OCI-M2 (cell line): Measurements from ENCODE around the gene EFCAB6.

Source experiments
- DNase-seq: peaks from one replicate; lab custom pipeline; 2025; ENCODE audit not compliant: unreplicated experiment; lab: John Stamatoyannopoulos, UW

The EFCAB6 gene

DNA sequence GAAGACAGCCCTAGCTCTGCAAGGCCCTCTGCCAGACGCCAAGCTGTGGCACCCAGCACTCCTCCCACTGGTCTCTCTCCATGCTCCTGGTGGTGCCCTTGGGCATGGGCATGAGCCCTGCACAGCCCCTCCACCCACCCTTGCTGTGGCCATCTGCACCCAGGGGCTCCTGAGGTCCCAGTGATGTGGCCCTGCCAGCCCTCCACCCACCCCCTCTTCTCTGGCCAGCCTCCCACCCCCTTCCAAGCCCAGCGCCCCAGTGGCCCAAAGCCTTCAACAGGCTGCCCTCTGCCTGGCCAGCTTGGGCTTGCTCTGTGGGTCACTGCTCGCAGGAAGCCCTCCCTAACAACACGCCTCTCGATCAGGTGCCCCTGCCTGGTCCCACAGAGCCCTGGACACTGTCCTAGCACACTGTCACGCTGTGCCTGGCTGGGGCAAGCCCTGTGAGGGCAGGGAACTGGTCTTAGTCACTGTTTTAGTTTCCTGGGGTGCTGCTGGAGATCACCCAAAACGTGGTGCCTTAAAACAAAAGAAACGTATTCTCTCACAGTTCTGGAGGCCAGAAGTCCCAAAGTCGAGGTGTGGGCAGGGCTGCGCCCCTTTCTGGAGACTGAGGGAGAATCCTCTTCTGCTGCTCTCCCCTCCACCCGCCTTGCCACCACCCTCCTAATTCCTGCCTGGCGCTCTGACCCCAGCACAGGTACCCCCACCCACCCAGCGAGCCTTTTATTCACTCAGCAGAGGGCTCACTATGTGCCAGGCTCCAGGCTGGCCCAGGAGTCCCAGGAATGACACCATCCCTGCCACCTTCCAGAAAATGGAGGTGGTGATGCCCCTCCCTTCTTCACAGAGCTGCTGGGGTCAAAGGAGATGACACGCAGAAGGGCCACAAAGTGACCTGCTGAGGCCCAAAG, 35.5 kb upstream of the EFCAB6 start:
- DNase-seq, result no peak

DNA sequence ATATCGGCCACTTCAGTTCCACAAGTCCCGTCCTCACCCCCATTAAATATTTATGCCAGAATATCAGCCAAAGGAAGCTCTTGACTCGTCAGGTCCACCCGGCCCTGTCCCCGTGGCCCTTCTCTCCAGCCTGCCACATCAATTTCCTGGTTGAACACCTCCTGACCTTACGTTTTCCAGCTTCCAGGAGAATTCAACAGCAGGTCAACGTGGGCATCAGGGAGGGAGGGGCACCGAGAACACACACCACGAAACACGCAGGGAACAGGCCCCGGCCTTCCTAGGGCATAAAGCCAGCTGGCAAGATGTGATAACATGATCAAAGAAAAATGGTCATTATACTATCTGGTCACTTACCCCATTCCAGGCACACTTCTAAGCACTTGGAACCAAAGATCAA, 34.9 kb upstream of the EFCAB6 start:
- DNase-seq, result no peak

DNA sequence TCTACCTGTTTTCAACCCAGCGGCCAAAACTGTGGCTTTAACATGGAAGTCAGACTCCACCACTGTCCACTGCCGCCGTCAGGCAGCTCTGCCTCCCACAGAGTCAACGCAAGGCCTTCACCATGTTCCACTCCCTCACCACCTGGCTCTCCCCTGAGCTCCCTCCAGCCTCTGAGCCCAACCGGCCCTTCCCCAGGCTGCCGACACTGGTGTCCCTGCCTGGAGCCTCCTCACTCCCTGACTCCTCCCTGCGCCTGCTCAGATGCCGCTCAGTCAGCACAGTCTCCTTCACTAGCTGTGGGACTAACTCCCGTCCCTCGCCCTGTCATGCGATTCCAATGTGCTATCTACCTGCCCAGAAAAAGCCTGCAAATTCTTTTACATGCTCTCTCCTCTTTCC, 33.9 kb upstream of the EFCAB6 start:
- DNase-seq, result no peak

DNA sequence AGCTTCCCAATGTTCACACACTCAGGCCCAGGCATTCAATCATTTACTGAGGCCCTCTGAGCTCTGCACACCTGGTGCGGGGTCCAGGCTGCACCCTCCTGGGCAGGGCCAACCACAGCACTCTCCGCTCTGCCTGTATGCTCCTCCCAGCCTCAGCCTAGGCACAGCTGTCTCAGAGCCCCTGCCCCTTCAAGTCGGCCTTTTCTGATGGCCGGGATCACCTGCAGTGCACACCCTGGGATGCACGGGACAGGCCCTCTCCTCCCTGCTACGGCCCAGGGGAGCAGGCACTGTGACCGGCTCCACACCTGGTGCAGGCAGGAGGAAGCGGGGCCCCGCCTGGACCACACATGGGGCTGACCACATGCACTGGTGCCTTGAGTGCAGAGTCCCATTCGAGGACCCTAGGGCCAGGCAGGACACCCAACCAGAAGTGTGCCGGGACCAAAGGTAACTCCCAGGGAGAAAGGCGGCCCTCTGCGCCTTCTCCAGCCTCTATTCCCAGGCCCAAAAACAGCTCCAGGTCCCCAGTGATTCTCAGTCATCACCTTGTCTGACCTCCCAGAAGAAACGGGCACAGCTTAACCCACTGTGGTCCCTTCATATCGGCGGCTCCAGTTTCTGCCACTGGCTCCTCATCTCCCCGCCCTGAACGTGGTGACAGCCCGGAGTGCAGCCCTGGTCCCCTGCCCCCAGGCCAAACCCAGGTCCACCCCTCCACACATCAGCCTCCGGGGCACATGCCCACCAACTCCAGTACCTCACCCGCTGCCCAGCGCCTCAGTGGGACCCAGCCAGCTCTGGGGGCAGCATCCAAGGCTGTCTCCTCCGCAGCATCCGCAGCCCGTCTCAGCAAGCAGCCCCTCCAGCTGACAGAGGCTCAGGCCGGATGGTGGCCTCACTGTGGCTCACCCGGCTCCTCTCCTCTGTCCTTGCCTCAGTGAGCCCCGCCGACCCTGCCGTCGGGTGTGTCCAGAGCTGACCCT, 32.7 kb upstream of the EFCAB6 start:
- DNase-seq, result no peak

DNA sequence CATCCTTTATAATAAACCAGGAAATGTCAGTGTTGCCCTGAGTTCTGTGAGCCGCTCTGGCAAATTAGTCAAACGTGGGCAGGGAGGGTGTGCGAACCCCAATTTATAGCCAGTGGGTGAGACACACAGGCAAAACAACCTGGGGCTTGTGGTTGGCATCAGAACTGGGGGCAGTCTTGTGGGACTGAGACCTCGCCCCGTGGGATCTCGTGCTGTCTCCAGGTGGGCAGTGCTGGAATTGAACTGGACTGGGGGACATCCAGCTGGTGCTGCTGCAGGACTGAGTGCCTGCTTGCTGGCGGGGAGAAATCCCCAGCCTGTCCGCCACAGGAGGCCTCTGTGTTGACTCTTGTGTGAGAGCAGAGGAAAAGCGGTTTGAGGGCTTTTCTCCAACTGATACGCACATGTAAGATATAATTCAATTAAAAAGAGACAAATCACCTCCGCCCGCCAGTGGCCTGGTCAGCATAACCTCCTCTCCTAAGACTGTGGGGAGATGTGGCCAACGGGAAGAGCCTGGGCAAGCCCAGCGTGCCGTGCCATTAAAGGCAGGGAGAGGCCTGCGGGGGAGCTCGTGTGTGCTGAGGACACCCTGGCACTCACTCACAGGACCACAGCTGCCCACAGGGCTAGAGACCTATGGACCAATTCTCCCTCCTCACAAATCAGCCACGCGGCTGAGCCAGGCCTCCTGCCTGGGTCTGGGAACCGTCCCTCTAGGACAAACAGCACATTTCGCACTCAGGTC, 31.9 kb upstream of the EFCAB6 start:
- DNase-seq, result no peak

DNA sequence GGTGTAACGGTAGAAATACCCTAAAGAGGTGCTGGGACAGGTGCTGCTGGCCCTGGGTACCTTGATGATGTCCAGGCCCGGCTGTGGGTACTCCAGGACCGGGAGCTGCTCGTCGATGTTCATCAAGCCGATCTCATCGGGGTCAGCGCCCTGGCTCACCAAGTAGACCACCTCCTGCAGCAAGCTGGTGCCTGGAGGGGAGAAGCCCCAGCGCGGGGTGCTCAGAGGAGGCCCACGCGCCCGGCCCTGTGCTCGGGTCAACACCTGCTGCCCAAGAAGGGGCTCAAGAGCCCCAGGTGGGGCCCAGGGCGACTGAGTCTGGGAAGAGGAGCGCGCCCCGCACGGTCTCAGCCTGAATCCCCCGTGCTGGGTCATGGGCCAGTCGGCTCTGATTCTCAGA, 29.6 kb upstream of the EFCAB6 start:
- no peak for DNase-seq

DNA sequence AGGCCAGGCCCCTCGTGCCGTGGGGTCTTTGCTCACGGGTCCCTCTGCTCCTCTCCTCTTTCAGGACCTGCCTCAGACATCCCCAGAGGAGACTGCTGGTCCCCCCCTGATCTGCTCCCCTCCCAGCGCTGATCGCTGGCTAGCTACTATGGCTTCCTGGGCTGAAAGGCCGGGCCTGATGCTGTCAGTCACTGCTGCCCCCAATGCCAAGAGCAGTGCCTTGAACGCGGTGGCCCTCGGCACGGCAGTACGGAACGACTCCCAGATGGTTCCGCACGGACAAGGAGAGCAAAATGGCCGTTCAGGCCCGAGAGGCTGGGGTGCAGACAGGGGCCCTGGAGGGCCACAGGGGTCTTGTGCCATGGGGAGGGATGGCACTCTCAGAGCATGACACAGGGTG, 28.7 kb upstream of the EFCAB6 start:
- DNase-seq, result no peak

DNA sequence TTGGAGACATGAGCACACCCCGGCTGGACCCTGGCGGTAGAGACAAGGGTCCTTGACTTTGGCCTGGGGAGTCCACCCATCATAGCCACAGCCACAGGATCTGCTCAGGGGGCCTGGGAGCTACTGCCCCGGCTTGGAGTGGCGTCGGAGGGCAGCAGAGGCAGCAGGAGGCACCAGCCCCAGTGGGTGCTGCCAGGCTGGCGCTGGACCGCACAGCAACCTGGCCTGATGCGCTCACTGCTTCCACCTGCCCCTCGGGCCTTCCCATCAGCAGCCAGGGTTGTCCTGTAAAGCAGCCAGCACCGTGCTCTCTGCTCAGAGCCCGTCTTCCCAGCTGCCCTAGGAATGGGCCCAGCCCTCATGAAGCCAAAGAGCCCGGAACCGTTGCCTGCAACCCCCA, 28.3 kb upstream of the EFCAB6 start:
- DNase-seq, result no peak

DNA sequence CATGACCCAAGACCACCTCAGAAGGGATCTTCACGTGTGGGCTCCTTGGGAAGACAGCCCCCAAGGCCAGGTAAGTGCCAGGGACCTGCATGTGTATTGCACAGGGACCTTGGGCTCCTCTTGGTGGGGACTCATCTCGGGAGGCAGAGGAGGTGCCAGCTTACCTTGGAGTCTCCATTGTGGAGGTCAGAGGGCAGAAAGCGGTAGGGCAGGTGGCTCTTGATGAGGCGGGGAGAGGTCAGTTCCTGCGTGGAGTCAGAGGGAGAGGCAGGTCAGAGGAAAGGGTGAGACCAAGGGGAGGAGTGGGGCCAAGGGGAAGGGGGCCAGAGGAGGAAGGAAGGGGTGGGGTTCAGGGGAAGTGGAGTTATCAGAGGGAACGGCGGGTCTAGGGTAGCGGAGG, 27.7 kb upstream of the EFCAB6 start:
- DNase-seq, result no peak

DNA sequence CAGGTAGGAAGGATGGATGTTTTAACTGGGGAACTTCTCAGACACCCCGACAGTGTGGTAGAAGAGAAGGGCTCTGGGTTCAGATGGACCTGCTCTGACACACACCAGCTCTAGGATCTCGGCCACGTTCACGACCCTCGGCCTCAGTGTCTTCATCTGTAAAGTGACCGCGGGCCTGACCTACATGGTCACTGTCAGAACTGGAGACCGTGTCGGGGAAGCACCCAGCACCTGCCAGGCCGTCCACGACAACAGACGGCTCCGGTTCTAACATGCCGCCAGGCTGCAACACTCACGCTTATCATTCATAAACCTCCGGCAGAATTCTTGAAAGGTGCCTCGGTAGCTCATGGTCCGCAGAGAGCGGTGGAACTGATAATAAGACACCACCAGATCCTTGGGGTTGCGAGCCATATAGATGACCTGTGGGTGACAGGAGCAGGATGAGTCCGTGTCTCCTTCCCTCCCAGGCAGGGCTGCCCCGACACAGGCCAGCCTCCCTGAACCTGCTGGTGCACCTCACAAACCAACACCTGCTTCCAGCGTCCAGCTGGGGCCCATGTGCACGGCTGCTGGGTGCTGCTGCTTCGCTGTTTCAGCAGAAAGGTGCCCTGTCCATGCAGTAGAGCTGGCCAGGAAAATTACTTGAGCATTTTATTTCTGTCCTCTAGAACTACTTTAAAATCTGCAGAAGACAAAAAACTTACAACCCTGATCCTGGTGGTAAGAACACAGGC, 26.6 kb upstream of the EFCAB6 start:
- DNase-seq, result no peak

DNA sequence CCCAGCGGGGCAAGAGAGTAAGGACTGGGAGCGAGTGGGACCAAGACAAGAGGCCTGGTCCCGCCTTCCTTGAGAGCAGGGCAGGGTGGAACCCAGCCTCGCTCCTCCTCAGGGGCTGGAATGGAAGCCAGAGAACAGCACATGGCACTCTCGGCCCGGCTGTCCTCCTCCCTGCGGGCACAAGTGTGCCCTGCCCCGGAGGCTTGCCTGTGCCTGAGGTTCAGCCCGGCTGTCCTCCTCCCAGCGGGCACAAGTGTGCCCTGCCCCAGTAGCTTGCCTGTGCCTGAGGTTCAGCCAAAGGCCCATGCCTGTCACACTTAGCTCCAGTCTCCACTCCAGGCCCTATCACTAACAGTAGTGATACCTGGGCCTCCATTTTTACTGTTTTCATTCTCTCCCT, 26.1 kb upstream of the EFCAB6 start:
- no peak for DNase-seq

DNA sequence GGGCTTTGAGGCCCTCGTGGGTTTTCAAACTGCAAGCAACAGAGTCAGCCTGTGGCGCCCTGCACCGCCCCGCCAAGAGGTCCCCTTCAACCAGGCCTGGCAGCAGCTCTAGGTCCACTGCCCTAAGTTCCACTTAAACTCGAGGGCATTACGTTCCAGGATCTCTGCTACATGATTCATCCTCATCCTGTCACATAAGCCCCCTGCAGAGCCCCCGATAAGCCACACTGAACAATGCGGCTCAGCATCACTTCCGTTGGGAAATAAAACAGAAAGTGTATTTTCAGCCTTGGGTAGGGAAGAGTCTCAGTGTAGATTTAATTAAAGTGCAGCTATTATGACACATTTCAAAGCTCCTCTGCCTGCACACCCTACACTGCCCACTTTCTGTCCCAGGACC, 25.6 kb upstream of the EFCAB6 start:
- no peak for DNase-seq

DNA sequence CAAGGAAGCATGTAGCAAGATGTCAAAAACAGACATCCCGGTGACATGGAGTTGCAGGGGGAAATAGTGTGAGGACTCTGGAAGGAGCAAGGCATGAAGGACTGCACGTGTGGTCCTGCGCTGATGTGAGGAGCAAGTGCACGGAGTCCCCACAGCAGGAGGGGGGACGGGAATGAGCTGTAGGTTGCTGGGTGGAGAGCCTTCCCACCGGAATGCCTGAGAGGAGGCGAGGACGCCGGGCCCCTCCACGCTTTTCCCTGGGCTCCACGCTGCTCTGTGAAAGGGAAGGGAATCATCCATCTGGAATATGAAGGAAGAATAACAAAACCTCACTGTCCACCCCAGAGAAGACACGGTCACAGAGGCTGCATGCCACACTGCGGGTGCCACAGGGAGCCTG, 23.6 kb upstream of the EFCAB6 start:
- no peak for DNase-seq

DNA sequence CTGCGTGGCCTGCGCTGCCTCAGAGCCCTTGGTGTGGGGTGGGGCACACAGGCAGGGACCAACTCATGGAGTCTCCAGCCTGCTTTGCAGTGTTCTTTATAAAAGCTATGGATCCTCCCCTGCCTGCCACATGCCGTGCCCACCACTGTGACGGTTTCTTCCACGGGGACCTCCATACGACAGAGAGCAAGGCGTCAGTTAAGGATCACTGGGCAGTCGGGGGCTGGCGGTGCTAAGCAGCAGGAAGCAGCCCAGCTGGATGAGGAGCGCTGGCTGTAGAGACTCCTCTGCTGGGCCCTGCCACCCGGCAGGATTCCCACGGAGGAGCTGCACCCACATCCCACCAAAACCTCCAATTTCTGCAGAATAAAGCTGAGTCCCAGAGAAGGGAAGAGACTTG, 23.1 kb upstream of the EFCAB6 start:
- DNase-seq, result no peak

DNA sequence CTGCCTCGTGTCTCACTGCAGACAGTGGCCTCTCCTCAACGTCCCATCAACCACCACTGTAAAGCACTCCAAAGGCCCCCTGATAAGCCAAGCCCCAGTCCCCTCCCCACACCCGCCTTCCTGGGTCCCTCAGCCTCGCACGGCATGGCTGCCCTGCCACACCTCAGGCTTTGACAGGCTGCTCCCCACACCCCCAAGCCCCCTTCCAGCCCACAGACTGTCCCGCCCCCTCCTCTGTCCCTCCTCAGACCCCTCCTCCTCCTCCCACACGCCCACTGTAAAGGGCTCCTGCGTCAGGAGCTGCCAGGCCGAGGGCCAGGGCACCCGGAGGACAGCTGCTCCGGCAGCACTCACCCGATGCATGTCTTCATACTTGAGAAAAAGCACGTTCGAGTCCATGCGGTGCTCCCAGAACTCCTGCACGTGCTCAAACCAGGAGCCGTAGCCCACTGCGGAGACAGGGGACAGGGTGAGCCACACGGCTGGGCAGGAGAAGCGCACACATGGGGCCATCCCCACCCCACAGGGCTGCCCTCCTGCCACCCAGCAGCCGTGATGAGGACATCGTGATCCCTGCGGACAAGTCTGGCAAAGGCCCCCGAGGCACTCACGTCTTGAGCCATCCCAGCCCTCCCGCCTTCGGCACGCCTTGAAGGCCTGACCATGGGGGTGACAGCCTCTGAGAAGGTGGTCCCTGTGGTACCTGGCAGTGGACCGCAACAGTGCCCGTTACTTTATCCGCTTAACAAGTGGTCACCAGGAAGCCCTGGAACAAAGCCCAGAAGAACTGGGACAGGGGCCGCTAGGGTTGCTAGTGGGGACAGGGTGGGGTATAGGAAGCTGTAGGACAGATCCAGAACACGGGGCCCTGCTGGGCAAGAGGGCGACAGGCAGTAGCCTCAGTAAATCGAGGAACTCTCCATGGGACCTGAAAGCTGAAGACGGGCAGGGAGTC, 21.5 kb upstream of the EFCAB6 start:
- DNase-seq, result no peak

DNA sequence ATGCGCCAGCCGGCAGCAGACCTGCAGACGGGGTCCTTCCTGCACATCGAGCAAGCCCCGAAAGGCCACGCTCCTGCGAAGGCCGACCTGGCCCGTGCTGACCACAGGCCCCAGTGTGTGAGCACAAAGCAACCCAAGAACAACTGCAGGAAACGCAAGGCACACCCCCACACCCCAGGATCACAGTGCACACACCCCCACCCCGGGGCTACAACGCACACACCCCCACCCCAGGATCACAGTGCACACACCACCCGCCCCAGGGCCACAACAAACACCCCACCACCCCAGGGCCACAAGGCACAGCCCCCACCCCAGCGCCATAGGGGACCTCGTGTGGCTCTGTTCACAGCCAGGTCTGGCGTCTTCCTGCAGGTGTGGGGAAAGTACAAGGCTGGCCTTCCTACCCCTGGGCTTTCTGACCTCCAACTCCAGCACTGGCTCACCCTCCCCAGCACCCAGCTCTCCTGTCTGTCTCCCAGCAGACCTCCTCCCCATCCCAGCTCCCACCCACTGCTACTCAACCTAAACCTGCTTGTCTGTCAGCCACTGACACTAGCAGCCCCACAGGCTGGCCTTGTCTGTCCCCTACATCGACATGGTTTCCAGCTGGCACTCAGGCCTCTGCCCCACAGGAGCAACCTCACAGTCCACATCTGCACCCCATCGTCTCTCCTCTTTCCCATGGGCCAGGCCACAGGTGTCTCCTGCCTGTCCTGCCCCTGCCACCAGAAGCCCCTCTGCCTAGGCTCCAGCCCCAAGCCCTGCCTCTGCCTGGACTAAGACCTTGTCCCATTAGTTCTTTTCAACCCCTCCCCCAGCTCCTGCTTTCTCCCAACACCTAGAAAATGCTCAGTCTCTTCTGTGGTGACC, 20.5 kb upstream of the EFCAB6 start:
- no peak for DNase-seq

DNA sequence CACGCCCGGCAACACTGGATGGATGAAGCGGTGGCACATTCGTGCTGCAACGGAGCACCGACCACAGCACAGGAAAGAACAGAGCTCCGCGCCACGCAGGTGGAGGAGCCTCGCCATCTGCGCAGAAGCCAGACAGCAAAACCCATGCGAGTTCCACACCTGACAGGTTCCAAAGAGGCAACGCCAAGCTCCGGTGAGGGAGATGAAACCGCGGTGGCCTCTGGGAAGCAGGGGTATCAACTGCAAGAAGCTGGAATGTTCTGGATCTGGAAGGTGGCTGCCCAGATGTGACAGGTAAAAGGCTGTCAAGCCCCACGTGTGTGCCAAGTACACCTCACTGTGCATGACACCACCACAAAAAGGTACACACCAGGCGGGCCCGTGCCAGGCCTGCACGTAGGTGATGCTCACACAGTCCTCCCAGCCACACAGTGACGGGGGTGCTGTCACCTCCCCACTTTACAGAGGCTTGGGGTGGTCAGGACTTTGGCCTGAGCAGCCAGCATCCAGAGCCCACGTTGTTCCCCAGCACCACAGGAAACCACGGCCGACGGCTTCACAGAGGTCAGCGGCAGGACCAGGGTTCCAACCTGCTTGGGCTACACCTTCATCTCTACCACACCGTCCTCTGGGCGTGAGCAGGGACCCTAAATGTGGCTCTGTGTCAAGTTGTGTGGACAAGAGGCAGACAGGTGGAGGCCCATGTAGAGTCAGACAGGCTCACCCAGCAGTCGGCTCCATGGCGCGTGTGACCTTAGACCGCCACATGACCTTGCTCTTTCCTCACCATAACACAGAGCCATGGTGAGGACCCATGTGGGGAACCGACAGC, 19.7 kb upstream of the EFCAB6 start:
- DNase-seq, result no peak
